HG02852 (cell line): ENCODE data around the gene CGB3.

Experiments used
- ATAC-seq: cut with Tn5 transposase; IDR thresholded peaks from one replicate; pipeline ENCODE4 v1.9.1; 2021; ENCODE audit warnings: mild to moderate bottlenecking, moderate library complexity; ENCODE audit not compliant: unreplicated experiment

Gene CGB3

DNA sequence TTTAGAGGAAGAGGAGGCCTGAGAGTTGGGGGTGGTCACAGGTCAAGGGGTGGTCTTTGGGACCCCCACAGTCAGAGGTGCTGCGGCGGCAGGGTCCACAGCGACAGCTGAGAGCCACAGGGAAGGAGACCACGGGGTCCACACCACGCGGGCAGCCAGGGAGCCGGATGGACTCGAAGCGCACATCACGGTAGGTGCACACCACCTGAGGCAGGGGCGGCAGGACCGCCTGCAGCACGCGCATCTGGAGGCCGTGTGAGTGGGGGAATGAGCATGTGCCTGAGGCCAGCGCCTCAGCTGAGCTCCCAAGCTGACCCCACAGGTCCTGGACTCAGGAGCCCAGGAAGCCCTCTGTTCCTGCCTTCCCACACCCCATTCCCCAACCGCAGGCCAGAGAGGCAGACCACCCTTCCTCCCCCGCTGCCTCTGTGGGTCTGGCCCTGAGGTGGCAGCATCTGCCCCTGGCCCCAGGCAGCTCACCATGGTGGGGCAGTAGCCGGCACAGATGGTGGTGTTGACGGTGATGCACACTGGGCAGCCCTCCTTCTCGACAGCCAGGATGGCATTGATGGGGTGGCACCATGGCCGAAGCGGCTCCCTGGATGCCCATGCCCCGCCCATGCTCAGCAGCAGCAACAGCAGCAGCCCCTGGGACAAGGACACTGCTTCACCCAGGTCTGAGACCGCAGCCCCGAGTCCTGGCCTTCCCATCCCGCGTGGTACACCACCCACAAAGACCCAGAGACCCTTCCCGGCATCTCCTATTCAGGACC lies 7.9 kb downstream of the CGB3 start:
- ATAC-seq, result no peak

DNA sequence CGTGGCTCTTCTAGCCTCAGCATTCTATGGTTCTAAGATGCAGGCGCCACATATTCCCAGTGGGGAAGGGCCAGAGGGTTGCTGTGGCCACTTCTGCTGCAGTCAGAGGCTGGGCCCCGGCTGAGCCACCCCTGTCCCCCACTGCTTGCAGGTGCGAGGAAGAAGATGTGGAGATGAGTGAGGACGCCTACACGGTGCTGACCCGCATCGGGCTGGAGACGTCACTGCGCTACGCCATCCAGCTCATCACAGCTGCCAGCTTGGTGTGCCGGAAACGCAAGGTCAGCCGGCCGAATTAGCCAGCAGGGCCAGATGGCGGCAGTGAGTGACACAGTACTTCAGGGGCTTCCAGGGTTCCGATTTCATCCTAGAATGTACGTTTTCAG lies 9.3 kb downstream of the CGB3 start:
- no peak for ATAC-seq

GRCh38 chr19:49014123-49014869 lies 9.8 kb downstream of the CGB3 start:
- no peak for ATAC-seq

DNA sequence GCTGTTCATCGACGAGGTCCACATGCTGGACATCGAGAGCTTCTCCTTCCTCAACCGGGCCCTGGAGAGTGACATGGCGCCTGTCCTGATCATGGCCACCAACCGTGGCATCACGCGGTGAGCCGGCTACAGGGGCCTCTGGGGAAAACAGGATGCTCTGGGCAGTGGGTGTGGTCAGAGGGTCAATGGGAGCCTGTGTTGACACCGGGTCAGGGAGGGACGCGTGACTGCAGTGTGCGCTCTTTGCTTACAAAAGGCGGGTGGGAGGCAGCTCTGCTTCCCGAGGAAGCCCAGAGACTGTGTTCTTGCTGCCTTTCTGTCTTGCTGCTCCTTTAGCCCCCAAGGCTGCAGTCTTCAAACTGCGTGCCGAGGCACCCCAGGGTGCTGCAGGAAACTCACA lies 12.9 kb downstream of the CGB3 start:
- ATAC-seq, result no peak

DNA sequence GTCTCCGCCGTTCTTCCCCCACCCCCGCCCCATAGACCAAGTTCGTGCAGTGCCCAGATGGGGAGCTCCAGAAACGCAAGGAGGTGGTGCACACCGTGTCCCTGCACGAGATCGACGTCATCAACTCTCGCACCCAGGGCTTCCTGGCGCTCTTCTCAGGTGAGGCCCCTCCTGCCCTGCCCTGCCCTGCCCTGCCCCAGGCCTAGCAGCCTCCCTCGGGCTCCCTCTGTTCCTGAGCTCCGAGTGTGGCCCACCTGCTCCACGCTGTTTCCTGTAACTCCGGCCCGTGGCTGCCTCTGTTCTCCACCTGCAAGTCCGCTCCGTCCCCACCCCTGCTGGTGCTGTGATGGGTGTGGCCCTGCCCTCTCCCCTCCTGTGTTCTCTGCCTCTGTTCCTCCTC lies 13.7 kb downstream of the CGB3 start:
- no peak for ATAC-seq

DNA sequence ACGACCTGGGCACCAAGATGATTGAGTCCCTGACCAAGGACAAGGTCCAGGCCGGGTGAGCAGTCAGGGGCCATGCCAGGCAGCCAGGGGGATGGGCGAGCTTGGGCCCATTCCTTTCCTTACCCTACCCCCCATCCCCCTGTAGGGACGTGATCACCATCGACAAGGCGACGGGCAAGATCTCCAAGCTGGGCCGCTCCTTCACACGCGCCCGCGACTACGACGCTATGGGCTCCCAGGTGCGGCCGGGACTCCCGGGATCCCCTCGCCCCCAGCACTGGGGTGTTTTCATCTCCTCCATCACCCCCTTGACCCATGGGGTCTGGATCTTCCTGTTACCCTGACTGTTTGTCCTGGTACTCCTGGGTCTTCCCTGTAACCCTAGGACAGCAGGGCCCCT lies 14.3 kb downstream of the CGB3 start:
- ATAC-seq, result no peak

DNA sequence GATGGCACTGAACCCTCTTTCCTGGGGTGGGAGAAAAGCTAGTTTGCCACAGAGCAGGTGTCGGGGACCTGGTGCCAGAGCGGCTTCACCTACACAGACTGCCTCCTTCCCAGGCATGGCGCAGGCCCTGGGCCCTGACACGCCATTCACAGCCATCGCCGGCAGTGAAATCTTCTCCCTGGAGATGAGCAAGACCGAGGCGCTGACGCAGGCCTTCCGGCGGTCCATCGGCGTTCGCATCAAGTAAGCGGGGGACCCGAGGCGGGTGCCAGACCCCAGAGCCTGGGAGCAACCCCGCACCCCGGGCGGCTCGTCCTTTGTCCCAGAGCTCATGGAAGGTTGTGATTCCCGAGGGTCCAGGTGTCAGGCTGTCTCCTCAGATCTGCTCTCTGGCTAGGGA lies 17.2 kb downstream of the CGB3 start:
- ATAC-seq, result no peak

GRCh38 chr19:49004964-49005614 lies 19.0 kb downstream of the CGB3 start:
- ATAC-seq, result no peak

DNA sequence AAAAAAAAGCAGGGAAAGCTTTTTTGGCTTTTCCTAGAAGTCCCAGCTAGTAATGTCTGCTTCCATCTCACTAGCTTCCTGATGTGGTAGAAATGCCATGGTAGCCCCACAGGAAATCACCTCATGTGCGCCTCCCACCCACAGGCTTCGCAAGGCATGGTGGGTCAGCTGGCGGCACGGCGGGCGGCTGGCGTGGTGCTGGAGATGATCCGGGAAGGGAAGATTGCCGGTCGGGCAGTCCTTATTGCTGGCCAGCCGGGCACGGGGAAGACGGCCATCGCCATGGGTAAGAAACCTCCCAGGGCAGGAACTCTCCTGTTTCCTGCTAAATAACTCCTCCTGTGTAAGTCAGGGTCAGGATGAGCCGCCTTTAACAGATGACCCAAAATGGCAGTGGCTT lies 20.0 kb downstream of the CGB3 start:
- no peak for ATAC-seq

DNA sequence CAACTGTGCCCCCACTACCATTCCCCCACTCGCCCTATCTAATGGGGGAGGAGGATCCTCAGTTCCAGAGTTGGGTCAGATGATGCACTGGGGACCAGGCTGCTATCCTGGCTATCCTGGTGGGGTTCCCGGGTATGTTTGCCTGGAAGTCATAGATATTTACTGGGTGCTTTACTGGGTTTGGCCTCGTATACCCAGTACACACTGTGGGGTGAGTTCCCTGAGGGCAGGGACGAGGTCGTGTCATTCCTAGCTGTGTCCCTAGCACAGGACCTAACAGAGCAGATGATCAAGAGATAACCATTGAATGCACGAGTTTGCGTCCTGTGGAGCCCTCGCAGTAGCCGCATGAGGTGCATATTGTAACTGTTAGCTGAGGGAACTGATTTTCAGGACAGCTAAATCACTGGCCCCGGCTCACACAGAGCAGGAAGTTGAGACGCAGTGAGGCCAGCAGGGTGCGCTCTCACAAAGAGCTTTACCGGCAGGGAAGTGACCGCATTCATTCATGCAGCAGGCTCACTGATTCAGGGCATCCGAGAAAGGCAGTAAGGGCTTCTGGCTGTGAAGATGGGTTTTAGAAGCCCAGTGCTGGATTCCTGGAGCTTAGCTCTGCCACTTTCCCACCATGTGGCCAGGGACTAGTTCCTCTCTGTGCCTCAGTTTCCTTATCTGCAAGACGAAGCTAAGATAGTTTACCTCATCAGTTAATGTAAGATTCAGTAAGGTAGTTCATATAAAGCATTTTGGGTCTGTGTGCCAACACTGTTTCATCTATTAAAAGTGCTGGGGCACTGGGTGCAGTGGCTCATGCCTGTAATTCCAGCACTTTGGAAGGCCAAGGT lies 24.4 kb downstream of the CGB3 start:
- ATAC-seq, result no peak

DNA sequence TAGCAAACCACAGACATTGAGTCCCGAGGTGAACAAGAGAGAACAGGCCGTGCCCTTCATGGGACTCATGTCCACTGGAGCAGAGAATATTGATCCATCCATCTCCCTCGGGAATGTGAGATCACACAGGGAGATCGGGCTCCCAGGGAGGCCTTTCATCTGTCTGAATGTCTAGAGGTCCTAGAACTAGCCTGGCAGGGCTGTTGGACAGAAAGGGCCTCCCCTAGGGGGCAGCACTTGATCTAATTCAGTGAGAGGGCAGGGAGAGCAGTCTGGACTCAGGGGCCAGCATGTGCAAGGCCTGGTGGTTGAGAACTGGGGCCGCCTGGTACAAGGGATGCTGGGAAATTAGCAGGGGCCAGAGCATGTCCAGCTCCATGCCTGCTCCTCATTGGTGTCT lies 26.2 kb downstream of the CGB3 start:
- no peak for ATAC-seq

DNA sequence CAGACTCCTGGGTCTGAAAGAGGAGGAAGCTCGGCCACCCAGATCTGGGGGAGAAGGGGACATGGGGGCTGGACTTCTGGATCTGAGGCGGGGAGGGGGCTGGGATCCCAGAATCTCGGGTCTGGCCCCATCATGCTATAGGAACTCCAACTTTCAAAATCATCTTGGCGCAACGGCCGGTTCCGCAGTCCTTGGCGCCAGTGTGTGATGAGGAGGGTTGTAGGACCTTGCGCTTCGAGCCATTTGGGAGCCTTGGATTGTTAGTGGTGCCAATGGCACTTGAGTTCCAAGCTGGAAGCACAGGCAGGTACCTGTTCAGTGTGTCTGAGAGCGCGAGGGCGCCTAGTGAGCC lies 30.1 kb downstream of the CGB3 start:
- ATAC-seq, result no peak

- peak; percentile 85 for ATAC-seq
Measured at GRCh38 chr19:48993175-48994034, 30.7 kb downstream of the CGB3 start, which contains the start of the genes GYS1 and RUVBL2. GYS1 (minus strand) TSS chr19:48993309; CDS start chr19:48993112, 197 bp downstream. RUVBL2 (plus strand) TSS chr19:48993887; CDS start chr19:48993912, 25 bp downstream.

GRCh38 chr19:48992581-48993174 lies 31.5 kb downstream of the CGB3 start:
- no peak for ATAC-seq

DNA sequence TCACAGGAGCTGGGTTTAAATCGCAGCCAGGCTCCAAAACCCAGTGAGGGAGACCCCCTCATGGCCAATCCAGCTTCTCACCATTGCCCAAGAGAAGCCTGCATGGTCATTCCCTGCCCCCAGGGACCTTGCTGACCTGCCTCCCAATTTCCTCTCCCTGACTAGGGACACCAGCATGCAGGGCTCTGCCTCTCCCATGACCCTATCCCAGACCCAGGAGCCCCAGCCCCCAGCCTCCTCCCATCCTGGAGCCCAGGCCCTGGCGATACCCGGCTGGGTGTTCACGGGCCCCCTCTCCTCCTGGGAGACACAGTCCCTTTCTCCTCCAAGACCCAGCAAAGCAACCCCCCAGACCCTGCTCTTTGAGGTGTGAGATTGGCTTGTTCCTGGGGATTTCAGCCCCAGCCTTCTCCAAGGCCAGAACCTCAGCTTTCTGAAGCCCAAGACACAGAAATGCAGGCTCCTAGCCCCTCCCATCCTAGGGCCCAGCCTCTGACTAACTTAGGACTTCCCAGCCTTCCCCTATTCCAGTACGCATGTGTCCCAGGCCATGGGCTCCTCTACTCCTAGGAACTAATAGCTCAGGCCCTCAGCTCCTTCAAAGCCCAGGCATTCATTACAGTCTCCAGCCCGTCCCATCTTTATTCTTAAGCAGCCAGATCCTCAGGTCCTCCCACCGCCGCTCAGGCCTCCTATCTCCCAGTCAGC lies 32.1 kb downstream of the CGB3 start:
- ATAC-seq, result no peak

- ATAC-seq, result no peak
Measured at GRCh38 chr19:48991011-48991609, 33.0 kb downstream of the CGB3 start.

- ATAC-seq, result no peak
Measured at GRCh38 chr19:48990400-48990799, 33.7 kb downstream of the CGB3 start.

- no peak for ATAC-seq
Measured at GRCh38 chr19:48989701-48990291, 34.3 kb downstream of the CGB3 start.
